ENCODE results near the gene RTL10.

DNA sequence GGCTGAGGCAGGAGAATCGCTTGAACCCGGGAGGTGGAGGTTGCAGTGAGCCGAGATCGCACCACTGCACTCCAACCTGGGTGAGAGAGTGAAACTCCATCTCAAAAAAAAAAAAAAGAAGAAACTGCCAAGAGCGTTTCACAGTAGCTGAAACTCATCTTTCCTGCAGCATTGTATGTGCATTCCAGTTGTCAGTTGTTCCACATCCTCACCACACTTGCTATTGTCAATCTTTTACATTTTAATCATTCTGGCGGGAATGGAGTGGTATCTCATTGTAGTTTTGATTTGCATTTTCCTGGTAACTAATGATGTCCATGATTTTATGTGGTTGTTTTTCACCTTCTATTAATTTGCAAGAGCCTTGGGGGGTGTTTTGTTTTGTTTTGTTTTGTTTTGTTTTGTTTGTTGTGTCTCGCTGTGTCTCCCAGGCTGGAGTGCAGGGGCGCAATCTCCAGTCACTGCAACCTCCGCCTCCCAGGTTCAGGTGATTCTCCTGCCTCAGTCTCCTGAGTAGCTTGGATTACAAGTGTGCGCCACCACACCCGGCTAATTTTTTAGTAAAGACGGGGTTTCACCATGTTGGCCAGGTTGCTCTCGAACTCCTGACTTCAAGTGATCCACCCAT is 8.1 kb upstream of the RTL10 start:
- TF ChIP-seq SP1 (IDR thresholded peaks at IDR 0.05) (no peak), TARDBP (IDR thresholded peaks at IDR 0.05) (no peak), FOXA1 (IDR thresholded peaks at IDR 0.05) (no peak), SUZ12 (IDR thresholded peaks at IDR 0.05) (no peak), HDGF (IDR thresholded peaks at IDR 0.05; ENCODE audit: borderline replicate concordance) (no peak), L3MBTL2 (conservative IDR thresholded peaks at IDR 0.05) (no peak), BHLHE40 (IDR thresholded peaks at IDR 0.05; ENCODE audit: borderline replicate concordance) (no peak), FOXM1 (IDR thresholded peaks at IDR 0.05; ENCODE audit: borderline replicate concordance) (no peak), NFRKB (IDR thresholded peaks at IDR 0.05) (no peak), FOXK2 (IDR thresholded peaks at IDR 0.05) (no peak)

All from HEK293T (cell line).